Nephron progenitor cell (in vitro differentiated cells): Measurements from ENCODE around the gene XRCC5.

Experiments
- DNase-seq: peaks from one replicate; pipeline ENCODE4 v3.0.0; 2021
- H3K27ac Mint-ChIP-seq: 2 replicates; pipeline ENCODE4 v1.8.0; 2021; ENCODE audit warnings: mild to moderate bottlenecking, moderate library complexity, mixed read lengths
- H3K27me3 Mint-ChIP-seq: 2 replicates; pipeline ENCODE4 v1.8.0; 2021; ENCODE audit warnings: mild to moderate bottlenecking, low read depth, mixed read lengths; ENCODE audit not compliant: poor library complexity
- H3K36me3 Mint-ChIP-seq: 2 replicates; pipeline ENCODE4 v1.8.0; 2021; ENCODE audit warnings: low read depth, mixed read lengths
- H3K4me1 Mint-ChIP-seq: 2 replicates; pipeline ENCODE4 v1.8.0; 2021; ENCODE audit warnings: mixed read lengths
- H3K4me3 Mint-ChIP-seq: 2 replicates; pipeline ENCODE4 v1.8.0; 2021; ENCODE audit warnings: mild to moderate bottlenecking, moderate library complexity, mixed read lengths
- H3K9me3 Mint-ChIP-seq: 2 replicates; pipeline ENCODE4 v1.8.0; 2021; ENCODE audit warnings: mild to moderate bottlenecking, moderate library complexity, mixed read lengths
- TF ChIP-seq, protein P1 (sequence below): fragments of 200-600 bp; sonication (generic); IDR thresholded peaks from 2 replicates; pipeline ENCODE4 v1.5.0; 2021; ENCODE audit warnings: antibody characterized with exemption

XRCC5 gene

DNA sequence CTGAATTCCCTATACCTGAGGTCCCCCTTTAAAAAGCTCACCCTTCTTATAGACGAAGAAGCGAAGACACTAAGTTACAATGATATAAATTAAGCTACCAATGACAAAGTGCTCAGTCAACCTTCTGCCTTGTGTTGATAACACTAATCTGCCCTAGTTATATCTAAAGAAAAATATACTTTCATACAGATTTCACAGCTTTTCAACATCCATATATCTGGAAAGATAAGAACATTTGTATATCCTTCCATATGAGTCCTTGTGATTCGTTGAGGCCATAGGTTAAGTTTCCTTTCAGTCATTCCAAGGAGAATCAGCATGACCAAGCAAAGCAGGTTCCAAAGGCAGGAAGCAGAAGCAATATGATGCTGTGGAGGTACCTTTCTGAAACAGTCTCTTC, 46.8 kb downstream of the XRCC5 start:
- H3K4me1 Mint-ChIP-seq, result no peaks in the 10 kb centered on the region
- H3K9me3 Mint-ChIP-seq, result no peaks in the 10 kb centered on the region
- H3K27ac Mint-ChIP-seq, result no peak overlapping the region
- no peaks in the 10 kb centered on the region for H3K27me3 Mint-ChIP-seq
- H3K36me3 Mint-ChIP-seq, result peaks cover 89% of the 10 kb centered on the region
- no peak for DNase-seq
- no peak overlapping the region for H3K4me3 Mint-ChIP-seq
- TF ChIP-seq, protein P1, sequence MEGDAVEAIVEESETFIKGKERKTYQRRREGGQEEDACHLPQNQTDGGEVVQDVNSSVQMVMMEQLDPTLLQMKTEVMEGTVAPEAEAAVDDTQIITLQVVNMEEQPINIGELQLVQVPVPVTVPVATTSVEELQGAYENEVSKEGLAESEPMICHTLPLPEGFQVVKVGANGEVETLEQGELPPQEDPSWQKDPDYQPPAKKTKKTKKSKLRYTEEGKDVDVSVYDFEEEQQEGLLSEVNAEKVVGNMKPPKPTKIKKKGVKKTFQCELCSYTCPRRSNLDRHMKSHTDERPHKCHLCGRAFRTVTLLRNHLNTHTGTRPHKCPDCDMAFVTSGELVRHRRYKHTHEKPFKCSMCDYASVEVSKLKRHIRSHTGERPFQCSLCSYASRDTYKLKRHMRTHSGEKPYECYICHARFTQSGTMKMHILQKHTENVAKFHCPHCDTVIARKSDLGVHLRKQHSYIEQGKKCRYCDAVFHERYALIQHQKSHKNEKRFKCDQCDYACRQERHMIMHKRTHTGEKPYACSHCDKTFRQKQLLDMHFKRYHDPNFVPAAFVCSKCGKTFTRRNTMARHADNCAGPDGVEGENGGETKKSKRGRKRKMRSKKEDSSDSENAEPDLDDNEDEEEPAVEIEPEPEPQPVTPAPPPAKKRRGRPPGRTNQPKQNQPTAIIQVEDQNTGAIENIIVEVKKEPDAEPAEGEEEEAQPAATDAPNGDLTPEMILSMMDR, result no peak

DNA sequence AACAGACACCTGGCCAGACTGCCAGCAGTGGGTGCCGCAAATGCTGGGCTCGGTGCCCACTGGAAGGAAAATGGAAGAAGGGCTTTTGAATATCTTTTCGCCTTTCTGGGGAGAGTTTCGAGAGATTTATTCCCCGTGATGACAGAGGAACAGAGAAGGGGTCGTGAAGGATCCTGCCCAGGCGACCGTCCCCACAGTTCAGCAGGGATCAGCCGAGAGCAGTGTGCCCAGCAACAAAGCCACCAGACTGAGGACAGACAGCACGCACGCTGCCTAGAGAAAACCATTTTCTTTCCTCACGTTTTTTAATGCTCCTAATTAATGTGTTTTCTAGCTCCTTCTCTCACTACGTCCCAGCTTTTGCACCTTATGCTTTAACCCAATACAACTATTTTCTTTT, 47.7 kb downstream of the XRCC5 start:
- peaks cover 89% of the 10 kb centered on the region for H3K36me3 Mint-ChIP-seq

DNA sequence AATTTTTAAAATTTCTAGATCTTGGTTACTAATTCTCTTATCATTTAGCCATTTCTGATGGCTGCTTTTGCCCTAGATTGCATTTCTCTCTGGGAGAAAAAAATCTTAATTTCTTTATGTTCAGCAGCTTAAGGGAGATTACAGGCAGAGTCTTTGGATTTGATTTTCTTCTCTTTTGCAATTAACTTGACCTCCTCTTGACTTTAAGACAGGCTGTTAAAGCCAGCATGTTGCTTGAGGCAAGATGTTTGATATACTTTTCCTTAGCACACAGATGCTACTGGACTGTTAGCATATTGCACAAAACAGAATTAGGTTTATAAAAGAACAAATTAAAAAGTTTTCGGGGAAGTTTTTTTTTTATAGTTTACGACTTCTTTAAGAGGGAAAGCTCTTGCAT, 50.0 kb downstream of the XRCC5 start:
- Mint-ChIP-seq H3K36me3 (peaks cover 95% of the 10 kb centered on the region), H3K4me3 (no peak overlapping the region), H3K9me3 (no peaks in the 10 kb centered on the region), H3K4me1 (no peaks in the 10 kb centered on the region), H3K27ac (no peak overlapping the region), H3K27me3 (no peaks in the 10 kb centered on the region)
- TF ChIP-seq, protein P1, result no peak
- no peak for DNase-seq

More for the DNA sequence above, 47.7 kb downstream of the XRCC5 start:
- Mint-ChIP-seq H3K27ac (peak overlapping the region; percentile 85), H3K4me1 (no peaks in the 10 kb centered on the region), H3K4me3 (no peak overlapping the region), H3K9me3 (no peaks in the 10 kb centered on the region), H3K27me3 (no peaks in the 10 kb centered on the region)
- DNase-seq, result no peak
- TF ChIP-seq, protein P1, result no peak

DNA sequence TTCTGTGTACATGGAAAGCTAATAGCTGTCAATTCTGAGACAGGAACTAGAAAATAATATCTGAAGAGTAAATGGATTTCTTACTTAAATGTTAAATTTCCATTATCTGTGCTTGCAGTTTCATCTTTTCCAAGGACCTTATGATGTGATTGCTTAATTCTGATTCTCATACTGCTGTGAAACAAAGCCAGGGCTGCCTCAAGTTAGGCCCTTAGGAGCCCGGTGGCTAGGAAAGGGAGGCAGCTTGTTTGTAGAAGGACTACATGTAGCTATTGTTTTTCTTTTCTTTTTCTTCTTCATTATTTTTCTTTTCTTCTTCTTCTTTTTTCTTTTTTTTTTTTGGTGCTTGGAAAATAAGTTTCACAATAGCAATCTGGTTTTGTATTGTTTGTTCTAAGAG, 50.5 kb downstream of the XRCC5 start:
- Mint-ChIP-seq H3K4me3 (no peak overlapping the region), H3K27me3 (no peaks in the 10 kb centered on the region), H3K9me3 (no peaks in the 10 kb centered on the region), H3K4me1 (no peaks in the 10 kb centered on the region), H3K27ac (no peak overlapping the region), H3K36me3 (peaks cover 95% of the 10 kb centered on the region)
- no peak for DNase-seq
- TF ChIP-seq, protein P1, result no peak

DNA sequence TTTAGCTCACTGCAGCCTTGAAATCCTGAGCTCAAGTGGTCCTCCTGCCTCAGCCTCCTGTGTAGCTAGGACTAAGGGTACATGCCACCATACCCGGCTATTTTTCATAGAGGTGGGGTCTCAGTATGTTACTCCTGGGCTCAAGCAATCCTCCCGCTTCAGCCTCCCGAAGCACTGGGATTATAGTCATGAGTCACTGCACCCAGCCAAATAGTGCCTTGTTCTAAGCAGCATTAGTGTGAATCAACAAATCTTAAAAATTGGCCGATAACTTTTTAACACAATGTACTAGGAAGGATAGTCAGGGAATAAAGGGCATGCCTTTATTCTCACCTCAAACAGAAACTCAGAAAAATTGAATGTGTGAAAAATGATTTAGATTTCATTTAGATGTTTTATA, 51.6 kb downstream of the XRCC5 start:
- no peaks in the 10 kb centered on the region for H3K27me3 Mint-ChIP-seq
- no peak for DNase-seq
- H3K27ac Mint-ChIP-seq, result no peak overlapping the region
- H3K36me3 Mint-ChIP-seq, result peaks cover 95% of the 10 kb centered on the region
- no peaks in the 10 kb centered on the region for H3K4me1 Mint-ChIP-seq
- H3K4me3 Mint-ChIP-seq, result no peak overlapping the region
- H3K9me3 Mint-ChIP-seq, result no peaks in the 10 kb centered on the region
- TF ChIP-seq, protein P1, result no peak

DNA sequence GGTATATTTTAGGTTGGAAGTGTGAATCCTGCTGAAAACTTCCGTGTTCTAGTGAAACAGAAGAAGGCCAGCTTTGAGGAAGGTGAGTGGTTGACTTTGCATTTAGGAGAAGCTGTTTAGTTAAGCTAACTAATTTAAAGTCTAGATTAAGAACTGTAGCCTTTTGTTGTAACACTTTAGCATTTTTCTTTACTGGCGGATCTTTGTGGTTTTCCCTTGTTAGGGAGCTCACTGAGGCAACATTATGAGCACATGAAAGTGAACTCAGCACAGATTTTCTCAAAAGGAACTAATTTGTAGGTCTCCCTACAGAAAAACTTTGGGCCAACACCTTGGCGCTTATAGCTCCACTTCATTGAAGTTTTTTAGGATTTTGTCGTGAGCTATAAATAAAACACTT, 52.8 kb downstream of the XRCC5 start:
- Mint-ChIP-seq H3K27me3 (peaks cover 3% of the 10 kb centered on the region), H3K27ac (no peak overlapping the region), H3K36me3 (peaks cover 92% of the 10 kb centered on the region), H3K4me3 (no peak overlapping the region), H3K4me1 (no peaks in the 10 kb centered on the region), H3K9me3 (no peaks in the 10 kb centered on the region)
- TF ChIP-seq, protein P1, result no peak
- DNase-seq, result no peak
